Fibroblast of pulmonary artery (primary cell): Measurements from ENCODE around the gene NSUN4.
"Not testable (repeated sequence)": the region's sequence is repeated elsewhere in the genome, so short reads cannot be mapped to it uniquely, and the experiment has no call there.

Source experiments
- DNase-seq: peaks from one replicate; pipeline ENCODE4 v3.0.0-alpha.2; 2010; ENCODE audit warnings: low read depth
- H3K4me3 ChIP-seq: replicated peaks from 2 replicates; pipeline ENCODE4 v1.5.1; 2011; ENCODE audit warnings: low read depth, mild to moderate bottlenecking, control low read depth, low read length, moderate library complexity
- TF ChIP-seq, protein P1 (sequence below): IDR thresholded peaks from 2 replicates; pipeline ENCODE4 v1.5.1; 2011; ENCODE audit warnings: mild to moderate bottlenecking, control low read depth, low read length, inconsistent platforms; ENCODE audit errors: missing control alignments

NSUN4 gene

GRCh38 chr1:46333300-46334029, 7.1 kb upstream of the NSUN4 start:
- DNase-seq = peak; percentile 57
- no peak overlapping the region for H3K4me3 ChIP-seq
- TF ChIP-seq, protein P1, sequence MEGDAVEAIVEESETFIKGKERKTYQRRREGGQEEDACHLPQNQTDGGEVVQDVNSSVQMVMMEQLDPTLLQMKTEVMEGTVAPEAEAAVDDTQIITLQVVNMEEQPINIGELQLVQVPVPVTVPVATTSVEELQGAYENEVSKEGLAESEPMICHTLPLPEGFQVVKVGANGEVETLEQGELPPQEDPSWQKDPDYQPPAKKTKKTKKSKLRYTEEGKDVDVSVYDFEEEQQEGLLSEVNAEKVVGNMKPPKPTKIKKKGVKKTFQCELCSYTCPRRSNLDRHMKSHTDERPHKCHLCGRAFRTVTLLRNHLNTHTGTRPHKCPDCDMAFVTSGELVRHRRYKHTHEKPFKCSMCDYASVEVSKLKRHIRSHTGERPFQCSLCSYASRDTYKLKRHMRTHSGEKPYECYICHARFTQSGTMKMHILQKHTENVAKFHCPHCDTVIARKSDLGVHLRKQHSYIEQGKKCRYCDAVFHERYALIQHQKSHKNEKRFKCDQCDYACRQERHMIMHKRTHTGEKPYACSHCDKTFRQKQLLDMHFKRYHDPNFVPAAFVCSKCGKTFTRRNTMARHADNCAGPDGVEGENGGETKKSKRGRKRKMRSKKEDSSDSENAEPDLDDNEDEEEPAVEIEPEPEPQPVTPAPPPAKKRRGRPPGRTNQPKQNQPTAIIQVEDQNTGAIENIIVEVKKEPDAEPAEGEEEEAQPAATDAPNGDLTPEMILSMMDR = peak; percentile 42

- no peak for DNase-seq
- no peak overlapping the region for H3K4me3 ChIP-seq
- TF ChIP-seq, protein P1 = no peak
These were observed 6.6 kb upstream of the NSUN4 start for GRCh38 chr1:46334030-46334384.

DNA sequence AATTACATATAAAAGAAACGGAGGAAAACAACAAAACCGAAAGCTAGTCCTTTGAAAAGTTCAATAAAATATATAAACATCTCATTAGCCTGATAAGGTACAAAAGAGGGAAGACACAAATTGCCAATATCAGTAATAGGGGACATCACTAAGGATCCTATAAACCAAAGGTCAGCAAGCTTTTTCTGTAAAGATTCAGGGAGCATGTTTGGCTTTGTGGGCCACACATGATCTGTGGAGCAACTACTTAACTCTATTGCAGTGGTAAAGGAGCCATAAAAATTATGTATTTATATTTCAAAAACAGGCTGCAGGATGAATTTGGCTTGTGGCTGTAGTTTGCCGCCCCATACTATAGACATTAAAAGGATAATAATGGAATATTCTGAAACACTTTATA, 5.5 kb upstream of the NSUN4 start:
- no peak overlapping the region for H3K4me3 ChIP-seq
- TF ChIP-seq, protein P1 = no peak
- DNase-seq = no peak

GRCh38 chr1:46337409-46337808, 3.2 kb upstream of the NSUN4 start:
- not testable (repeated sequence) for DNase-seq, H3K4me3 ChIP-seq

DNA sequence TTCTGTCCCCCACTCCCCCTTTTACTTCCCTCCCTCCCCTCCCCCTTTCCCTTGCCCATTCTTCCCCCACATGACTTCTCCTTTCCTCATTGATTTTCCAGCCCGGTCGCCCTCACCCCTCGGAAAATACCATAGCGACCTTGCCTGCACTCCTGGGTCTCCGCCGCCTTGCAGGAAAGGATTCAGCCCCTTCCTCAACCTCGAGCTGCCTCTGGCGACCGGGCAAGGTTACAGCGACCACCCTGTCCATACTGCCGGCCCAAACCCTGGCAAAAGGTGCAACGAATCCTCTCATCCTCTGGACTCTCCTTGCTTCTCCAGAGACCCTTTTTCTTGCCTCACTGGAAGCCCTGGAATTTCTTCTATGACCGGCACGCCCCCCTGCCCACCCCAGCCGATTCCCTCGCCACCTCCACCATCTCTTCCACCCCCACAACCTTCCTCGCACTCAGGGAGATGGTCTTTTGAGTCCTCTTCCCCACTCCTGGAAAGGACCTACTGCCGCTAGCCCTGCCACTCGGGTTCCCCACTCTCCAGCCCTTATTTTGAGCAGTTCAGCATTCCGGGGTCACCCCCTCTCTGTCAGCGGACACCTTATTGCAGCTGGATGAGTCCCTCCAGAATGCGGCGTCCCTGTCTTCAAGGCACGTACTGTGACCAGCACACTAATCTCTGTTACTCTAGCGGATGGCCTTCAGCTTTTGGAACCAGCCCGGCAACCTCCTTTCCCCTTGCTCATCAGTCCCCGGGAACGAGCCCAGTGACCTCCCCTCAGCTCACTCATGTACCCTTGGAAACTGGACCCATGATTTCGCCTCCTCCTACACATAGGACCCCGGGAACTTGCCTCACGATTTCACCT, 846 bp downstream of the NSUN4 start:
- TF ChIP-seq, protein P1 = no peak
- no peak for DNase-seq
- H3K4me3 ChIP-seq = peak overlapping the region; percentile 82

DNA sequence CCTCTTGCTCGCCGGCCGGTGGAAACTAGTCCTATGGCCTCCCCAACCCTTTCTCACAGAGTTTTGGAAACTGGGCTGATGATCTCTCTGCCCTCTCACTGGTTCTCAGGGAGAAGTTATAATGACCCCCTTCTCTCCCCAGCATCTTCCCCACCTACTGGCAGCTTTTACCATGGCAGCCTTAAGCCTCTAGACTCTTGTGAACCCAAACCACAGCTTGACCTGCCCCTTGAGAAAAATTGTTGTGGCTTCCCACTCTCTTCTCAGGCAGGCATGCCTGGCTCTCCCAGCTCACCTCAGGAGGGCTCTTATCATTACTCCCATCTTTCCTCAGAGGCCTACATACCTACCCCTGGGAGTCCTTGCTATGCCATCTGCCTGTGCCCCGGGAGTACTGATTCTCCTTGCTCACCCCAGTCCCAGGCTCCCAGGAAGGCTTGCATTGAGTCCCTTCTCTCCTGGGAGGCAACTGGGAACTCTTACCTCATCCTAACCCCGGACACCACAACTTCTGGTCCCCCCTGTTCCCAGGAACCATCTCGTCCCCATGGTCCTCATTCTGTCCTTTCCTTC, 1.6 kb downstream of the NSUN4 start:
- peak overlapping the region; percentile 82 for H3K4me3 ChIP-seq
- DNase-seq = peak; percentile 46
- TF ChIP-seq, protein P1 = peak; percentile 41

- no peak overlapping the region for H3K4me3 ChIP-seq
- TF ChIP-seq, protein P1 = no peak
- no peak for DNase-seq
These were observed 2.2 kb downstream of the NSUN4 start for GRCh38 chr1:46342677-46343350.
